HepG2 (cell line): ENCODE data around the gene ABCD1. TPM values are rescaled to one million over a fixed set of nuclear protein-coding genes. Genes with fewer than 3 reads are reported as not detected.

Source experiments
- ATAC-seq: fragments of 200-7000 bp; cut with Tn5 transposase; 3 replicates; pipeline ENCODE4 v1.9.1; 2020; ENCODE audit warnings: mild to moderate bottlenecking, moderate library complexity
- BruUV-seq: library from RNA; stranded (reverse); fragments of 400-500 nt; replicated peaks from 2 replicates; lab custom pipeline; 2021; lab: Mats Ljungman, UMichigan
- CTCF ChIA-PET: fragments of 300-600 bp; formaldehyde crosslinking; extraction: SDS; loops from one replicate; lab custom pipeline; 2021; ENCODE audit warnings: low total read pairs, inconsistent platforms, low intra/inter-chr PET ratio; lab: Yijun Ruan, JAX
- POLR2A ChIA-PET: fragments of 350-600 bp; sonication (Branson Sonifier 250); formaldehyde crosslinking; loops from one replicate; lab custom pipeline; 2020; ENCODE audit warnings: antibody characterized with exemption, inconsistent platforms; lab: Yijun Ruan, JAX
- DNase-seq: peaks from one replicate; pipeline ENCODE4 v3.0.0-alpha.2; 2015; ENCODE audit warnings: low spot score
- FAIRE-seq: peaks from 3 replicates; lab custom pipeline; 2011; peaks lifted over from hg19 to GRCh38; lab: Jason Lieb, UNC
- H2AFZ ChIP-seq: one replicate; pipeline ENCODE4 v1.6.1; 2011; ENCODE audit warnings: low read length, inconsistent platforms
- H3K27ac ChIP-seq: fragments of 300-600 bp; 3 replicates; pipeline ENCODE4 v1.8.0; 2011; ENCODE audit warnings: mixed run types, mild to moderate bottlenecking, mixed read lengths, low read length, inconsistent platforms; ENCODE audit not compliant: insufficient read depth; ENCODE audit errors: extremely low read length
- H3K27me3 ChIP-seq, 2 experiments: fragments of 200-600 bp in 1 of 2; 2 replicates in 1 of 2; 3 replicates in 1 of 2; pipeline versions ENCODE4 v1.6.0 to v1.8.0; 2011; ENCODE audit warnings: low read length in 2 of 2, mild to moderate bottlenecking in 2 of 2, moderate library complexity in 2 of 2, inconsistent platforms in 1 of 2; ENCODE audit not compliant: insufficient read depth in 2 of 2, control insufficient read depth in 1 of 2
- H3K36me3 ChIP-seq, 2 experiments: fragments of 200-600 bp in 1 of 2; replicated peaks in 1 of 2; 2 replicates in 1 of 2; 3 replicates in 1 of 2; pipeline versions ENCODE4 v1.5.1 to v1.8.0; 2011; ENCODE audit warnings: low read length in 2 of 2, inconsistent platforms in 1 of 2; ENCODE audit not compliant: insufficient read depth in 2 of 2, control insufficient read depth in 1 of 2
- H3K4me1 ChIP-seq: 2 replicates; pipeline ENCODE4 v1.5.1; 2012; ENCODE audit warnings: low read length, inconsistent platforms; ENCODE audit not compliant: insufficient read depth
- H3K4me2 ChIP-seq: 2 replicates; pipeline ENCODE4 v1.6.0; 2011; ENCODE audit warnings: low read depth, low read length, inconsistent platforms
- H3K4me3 ChIP-seq, 3 experiments: fragments of 200-600 bp in 1 of 3; sonication (generic), shearing (Covaris generic) in 1 of 3; replicated peaks in 1 of 3; 2 replicates each; pipeline ENCODE4 v1.5.1; 2011 to 2016; ENCODE audit warnings: low read length in 3 of 3, inconsistent platforms in 2 of 3, low read depth in 2 of 3, mild to moderate bottlenecking in 2 of 3, control low read depth in 1 of 3, mixed read lengths in 1 of 3; ENCODE audit not compliant: insufficient read depth in 1 of 3
- H3K79me2 ChIP-seq: one replicate; pipeline ENCODE4 v1.6.1; 2011; ENCODE audit warnings: low read length, inconsistent platforms; ENCODE audit not compliant: insufficient read depth
- H3K9ac ChIP-seq: 2 replicates; pipeline ENCODE4 v1.6.0; 2011; ENCODE audit warnings: mild to moderate bottlenecking, low read depth, low read length, inconsistent platforms; ENCODE audit not compliant: insufficient read depth
- H3K9me3 ChIP-seq: 2 replicates; pipeline ENCODE4 v1.5.1; 2012; ENCODE audit warnings: mild to moderate bottlenecking, low read length
- H4K20me1 ChIP-seq: 2 replicates; pipeline ENCODE4 v1.6.0; 2011; ENCODE audit warnings: inconsistent platforms, mild to moderate bottlenecking, low read length, moderate library complexity; ENCODE audit not compliant: insufficient read depth
- ARNT2 ChIP-seq: sonication (generic); formaldehyde crosslinking; IDR thresholded peaks from 2 replicates; pipeline ENCODE4 v1.8.0; 2022; ENCODE audit warnings: mild to moderate bottlenecking, low read depth, missing genetic modification reagents, moderate library complexity
- CEBPZ ChIP-seq: IDR thresholded peaks from 2 replicates; pipeline ENCODE4 v1.6.1; 2012; ENCODE audit warnings: low read length, improper control_type of control experiment
- GLI4 ChIP-seq: sonication (generic); formaldehyde crosslinking; IDR thresholded peaks from 2 replicates; pipeline ENCODE4 v1.5.1; 2020; ENCODE audit warnings: missing genetic modification reagents, mild to moderate bottlenecking, moderate library complexity, borderline replicate concordance
- NONO ChIP-seq, 2 experiments: fragments of 450-650 bp in 1 of 2; sonication (generic) in 1 of 2; formaldehyde crosslinking in 1 of 2; IDR thresholded peaks in 1 of 2; conservative IDR thresholded peaks in 1 of 2; 2 replicates each; pipeline versions ENCODE4 v1.6.1 to v1.8.0; 2017 to 2022; ENCODE audit warnings: mild to moderate bottlenecking in 1 of 2, missing genetic modification reagents in 1 of 2, moderate library complexity in 1 of 2
- RAD21 ChIP-seq: fragments of 450-650 bp; formaldehyde crosslinking; IDR thresholded peaks from 2 replicates; pipeline ENCODE4 v1.5.0; 2020; ENCODE audit warnings: mild to moderate bottlenecking
- SALL1 ChIP-seq: sonication (generic); formaldehyde crosslinking; IDR thresholded peaks from 2 replicates; pipeline ENCODE4 v1.8.0; 2022; ENCODE audit warnings: mild to moderate bottlenecking, missing genetic modification reagents
- SAP130 ChIP-seq: IDR thresholded peaks from 2 replicates; pipeline ENCODE4 v1.6.1; 2016; ENCODE audit warnings: low read depth
- SMC3 ChIP-seq: IDR thresholded peaks from 2 replicates; pipeline ENCODE4 v1.6.1; 2011; ENCODE audit warnings: low read length, improper control_type of control experiment
- YEATS2 ChIP-seq: sonication (generic); formaldehyde crosslinking; IDR thresholded peaks from 2 replicates; pipeline ENCODE4 v1.4.0; 2020; ENCODE audit warnings: missing genetic modification reagents, borderline replicate concordance
- ZBTB3 ChIP-seq: sonication (generic); formaldehyde crosslinking; IDR thresholded peaks from 2 replicates; pipeline ENCODE4 v1.4.0; 2020; ENCODE audit warnings: low read depth, mild to moderate bottlenecking, moderate library complexity, missing genetic modification reagents, borderline replicate concordance
- ZNF362 ChIP-seq: sonication (generic); formaldehyde crosslinking; IDR thresholded peaks from 2 replicates; pipeline ENCODE4 v1.4.0; 2020; ENCODE audit warnings: missing genetic modification reagents, mild to moderate bottlenecking, borderline replicate concordance
- WGBS: methylation state at CpG from one replicate; pipeline ENCODE4 v1.1.6; 2017; ENCODE audit warnings: low lambda C conversion rate; 5-methylcytosine and 5-hydroxymethylcytosine counted together
- in situ Hi-C: cut with HindIII; loops from 2 replicates; pipeline ENCODE4 v1.10.0; 2017; ENCODE audit warnings: low pct_unique_long_range_greater_than_20kb; ENCODE audit not compliant: extremely low pct_ligation_motif_present
- intact Hi-C: fragments of 100-400 bp; cut with micrococcal nuclease; formaldehyde crosslinking; loops from one replicate; pipeline ENCODE4 v1.10.0; 2022; ENCODE audit not compliant: unreplicated experiment
- polyA plus RNA-seq, 8 experiments: library from polyadenylated mRNA; depleted of rRNA in 3 of 8; stranded (reverse) in 7 of 8; unstranded in 1 of 8; fragments of >200 nt; fragmentation: Illumina TruSeq in 4 of 8; extraction: Trizol in 4 of 8; gene quantifications; 2 replicates each; pipeline versions ENCODE4 v1.2.1 to v1.2.3, GENCODE V29; 2011 to 2016; ENCODE audit warnings: low read depth in 4 of 8, missing spikeins in 1 of 8, mixed read lengths in 1 of 8; ENCODE audit not compliant: insufficient read depth in 1 of 8
- total RNA-seq, 5 experiments: library from RNA; depleted of rRNA; stranded (reverse); fragments of >200 nt; fragmentation: Illumina TruSeq; extraction: Trizol; gene quantifications; 2 replicates each; pipeline ENCODE4 v1.2.3, GENCODE V29; 2016; ENCODE audit warnings: low read depth in 1 of 5
- TF ChIP-seq, protein P1 (sequence below): sonication (generic); formaldehyde crosslinking; IDR thresholded peaks from 2 replicates; pipeline ENCODE4 v1.4.0; 2020; ENCODE audit warnings: missing genetic modification reagents
- TF ChIP-seq, protein P2 (sequence below): sonication (generic); formaldehyde crosslinking; IDR thresholded peaks from 2 replicates; pipeline ENCODE4 v1.5.1; 2020; ENCODE audit warnings: mild to moderate bottlenecking, missing genetic modification reagents, moderate library complexity

ABCD1 gene
- total and polyA plus RNA-seq, 2 of the 13 experiments (the other 11 are each of a cell fraction or from before 2014, with no cell fraction given): 11.4 to 15.9 TPM

DNA sequence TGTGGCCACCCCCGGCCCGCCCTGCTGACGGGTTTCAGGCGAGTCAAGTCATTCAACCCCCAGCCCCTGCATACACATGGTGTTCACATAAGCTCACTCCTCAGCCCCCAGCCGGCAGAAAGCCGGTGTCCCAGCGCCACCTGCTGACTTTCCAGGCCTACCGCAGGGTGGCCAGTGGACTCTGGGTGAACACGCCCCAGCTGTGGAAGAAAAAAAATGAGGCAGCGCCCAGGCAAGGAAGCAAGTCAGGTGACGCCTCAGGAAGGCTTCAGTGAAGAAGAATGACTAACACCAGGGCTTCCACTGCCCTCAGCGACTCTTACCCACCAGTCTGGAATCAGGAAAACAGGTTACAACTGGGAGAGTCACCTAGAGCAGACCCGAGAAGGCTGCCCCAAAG is 16.2 kb upstream of the ABCD1 start:
- H3K27me3 ChIP-seq: no peaks in the 10 kb centered on the region
- no peak overlapping the region for H2AFZ ChIP-seq
- H3K36me3 ChIP-seq: peaks cover 5 to 13% of the 10 kb centered on the region in 2 experiments; a peak in 4 of 5 replicates
- DNase-seq (peak; percentile 65), ATAC-seq (peak; percentile 86), FAIRE-seq (peak; percentile 75)
- in situ Hi-C loops (no loop called here), intact Hi-C loops (no loop called here)
- H4K20me1 ChIP-seq: no peaks in the 10 kb centered on the region
- BruUV-seq: no TSS peak
- CTCF ChIA-PET: interaction anchor here (0.6 kb wide), 1 partner anchor 39 kb away, joined by 3 read pairs; no protein-coding TSS in a partner anchor
- no peak overlapping the region for H3K4me2 ChIP-seq
- H3K79me2 ChIP-seq: peaks cover 2% of the 10 kb centered on the region
- 43% methylated on average over 2 of the region's 13 CpGs for WGBS
- POLR2A ChIA-PET: interaction anchor here (0.9 to 1.4 kb wide), 3 partner anchors 11 to 15 kb away, joined by 3 to 8 read pairs (median 4); no protein-coding TSS in a partner anchor
- no peak overlapping the region for H3K27ac ChIP-seq
- no peak overlapping the region for H3K4me3 ChIP-seq
- H3K9ac ChIP-seq: no peak overlapping the region
- H3K9me3 ChIP-seq: no peaks in the 10 kb centered on the region
- H3K4me1 ChIP-seq: no peaks in the 10 kb centered on the region
- TF ChIP-seq YEATS2 (CRISPR knock-in tag) (no peak), ZNF362 (peak; percentile 82; the same call in 1 of the 2 replicates), SALL1 (peak; percentile 18; the same call in 1 of the 2 replicates), RAD21 (CRISPR knock-in tag) (peak; percentile 31; the same call in 1 of the 2 replicates), SAP130 (CRISPR knock-in tag) (peak; percentile 38; the same call in 1 of the 2 replicates), GLI4 (CRISPR knock-in tag) (no peak), ARNT2 (CRISPR knock-in tag) (no peak), SMC3 (peak; percentile 9; the same call in 1 of the 2 replicates), CEBPZ (no peak), NONO (IDR thresholded peaks at IDR 0.05) (no peak), NONO (CRISPR knock-in tag; conservative IDR thresholded peaks at IDR 0.05) (0 out of 2 replicates have a peak, but pooled peaks have one; percentile 21), ZBTB3 (CRISPR knock-in tag) (no peak)
- TF ChIP-seq, protein P1, sequence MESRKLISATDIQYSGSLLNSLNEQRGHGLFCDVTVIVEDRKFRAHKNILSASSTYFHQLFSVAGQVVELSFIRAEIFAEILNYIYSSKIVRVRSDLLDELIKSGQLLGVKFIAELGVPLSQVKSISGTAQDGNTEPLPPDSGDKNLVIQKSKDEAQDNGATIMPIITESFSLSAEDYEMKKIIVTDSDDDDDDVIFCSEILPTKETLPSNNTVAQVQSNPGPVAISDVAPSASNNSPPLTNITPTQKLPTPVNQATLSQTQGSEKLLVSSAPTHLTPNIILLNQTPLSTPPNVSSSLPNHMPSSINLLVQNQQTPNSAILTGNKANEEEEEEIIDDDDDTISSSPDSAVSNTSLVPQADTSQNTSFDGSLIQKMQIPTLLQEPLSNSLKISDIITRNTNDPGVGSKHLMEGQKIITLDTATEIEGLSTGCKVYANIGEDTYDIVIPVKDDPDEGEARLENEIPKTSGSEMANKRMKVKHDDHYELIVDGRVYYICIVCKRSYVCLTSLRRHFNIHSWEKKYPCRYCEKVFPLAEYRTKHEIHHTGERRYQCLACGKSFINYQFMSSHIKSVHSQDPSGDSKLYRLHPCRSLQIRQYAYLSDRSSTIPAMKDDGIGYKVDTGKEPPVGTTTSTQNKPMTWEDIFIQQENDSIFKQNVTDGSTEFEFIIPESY: peak; percentile 76
- TF ChIP-seq, protein P2, sequence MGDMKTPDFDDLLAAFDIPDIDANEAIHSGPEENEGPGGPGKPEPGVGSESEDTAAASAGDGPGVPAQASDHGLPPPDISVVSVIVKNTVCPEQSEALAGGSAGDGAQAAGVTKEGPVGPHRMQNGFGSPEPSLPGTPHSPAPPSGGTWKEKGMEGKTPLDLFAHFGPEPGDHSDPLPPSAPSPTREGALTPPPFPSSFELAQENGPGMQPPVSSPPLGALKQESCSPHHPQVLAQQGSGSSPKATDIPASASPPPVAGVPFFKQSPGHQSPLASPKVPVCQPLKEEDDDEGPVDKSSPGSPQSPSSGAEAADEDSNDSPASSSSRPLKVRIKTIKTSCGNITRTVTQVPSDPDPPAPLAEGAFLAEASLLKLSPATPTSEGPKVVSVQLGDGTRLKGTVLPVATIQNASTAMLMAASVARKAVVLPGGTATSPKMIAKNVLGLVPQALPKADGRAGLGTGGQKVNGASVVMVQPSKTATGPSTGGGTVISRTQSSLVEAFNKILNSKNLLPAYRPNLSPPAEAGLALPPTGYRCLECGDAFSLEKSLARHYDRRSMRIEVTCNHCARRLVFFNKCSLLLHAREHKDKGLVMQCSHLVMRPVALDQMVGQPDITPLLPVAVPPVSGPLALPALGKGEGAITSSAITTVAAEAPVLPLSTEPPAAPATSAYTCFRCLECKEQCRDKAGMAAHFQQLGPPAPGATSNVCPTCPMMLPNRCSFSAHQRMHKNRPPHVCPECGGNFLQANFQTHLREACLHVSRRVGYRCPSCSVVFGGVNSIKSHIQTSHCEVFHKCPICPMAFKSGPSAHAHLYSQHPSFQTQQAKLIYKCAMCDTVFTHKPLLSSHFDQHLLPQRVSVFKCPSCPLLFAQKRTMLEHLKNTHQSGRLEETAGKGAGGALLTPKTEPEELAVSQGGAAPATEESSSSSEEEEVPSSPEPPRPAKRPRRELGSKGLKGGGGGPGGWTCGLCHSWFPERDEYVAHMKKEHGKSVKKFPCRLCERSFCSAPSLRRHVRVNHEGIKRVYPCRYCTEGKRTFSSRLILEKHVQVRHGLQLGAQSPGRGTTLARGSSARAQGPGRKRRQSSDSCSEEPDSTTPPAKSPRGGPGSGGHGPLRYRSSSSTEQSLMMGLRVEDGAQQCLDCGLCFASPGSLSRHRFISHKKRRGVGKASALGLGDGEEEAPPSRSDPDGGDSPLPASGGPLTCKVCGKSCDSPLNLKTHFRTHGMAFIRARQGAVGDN: peak; percentile 56
